ENCODE results near the gene SLF1.
"Not testable (repeated sequence)": the region's sequence is repeated elsewhere in the genome, so short reads cannot be mapped to it uniquely, and the experiment has no call there.

The SLF1 gene

DNA sequence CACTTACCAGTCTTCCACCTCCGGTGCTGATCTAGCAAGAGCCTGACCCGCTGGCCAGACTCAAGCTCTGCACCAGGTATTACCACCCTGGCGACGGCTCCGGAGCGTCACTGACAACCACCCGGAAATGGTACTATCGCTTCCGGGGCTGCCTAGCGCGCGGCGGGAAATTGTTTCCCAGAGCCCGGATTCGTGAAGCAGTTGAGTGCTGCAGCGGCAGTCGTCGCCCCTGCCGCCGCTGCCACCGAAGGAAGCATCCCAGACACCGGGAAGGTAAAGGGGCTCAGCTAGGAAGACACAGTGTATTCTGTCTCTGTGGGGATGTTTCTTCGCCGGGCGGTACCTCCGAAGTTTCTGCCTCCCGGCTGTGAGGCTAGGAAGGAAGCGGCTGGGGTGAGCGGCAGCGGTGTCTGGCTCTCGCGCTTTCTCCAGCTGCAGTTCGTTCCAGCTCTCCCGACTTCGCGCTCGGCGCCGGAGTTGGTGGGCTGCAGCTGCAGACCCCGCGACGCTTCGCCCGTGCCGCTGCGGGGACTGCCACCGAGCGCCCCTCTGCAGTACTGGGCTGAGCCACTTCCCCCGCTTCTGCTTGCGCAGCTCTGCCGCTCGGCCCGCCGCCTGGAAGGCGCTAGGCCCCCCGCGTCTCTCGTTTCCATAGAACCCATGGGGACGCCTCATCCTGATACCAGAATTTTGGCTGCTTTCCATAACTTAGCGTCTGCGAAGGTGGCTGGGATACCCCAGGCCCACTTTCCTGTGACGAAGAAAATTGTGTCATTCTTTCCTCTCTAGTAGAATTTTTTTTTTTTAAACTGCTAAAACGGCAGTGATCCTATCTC, at the start of gene SLF1, which contains the start of gene KIAA0825:
TSS of gene SLF1 (plus strand) at position 177 of the 836 bp plus-strand sequence. CDS start 10,142 bp downstream, outside the sequence.
TSS of gene KIAA0825 (minus strand) at position 112 of the 836 bp plus-strand sequence. CDS start 81,478 bp downstream, outside the sequence.
- DNase-seq (ENCODE audit: low read depth in 2 of 2): peak; percentile 78

DNA sequence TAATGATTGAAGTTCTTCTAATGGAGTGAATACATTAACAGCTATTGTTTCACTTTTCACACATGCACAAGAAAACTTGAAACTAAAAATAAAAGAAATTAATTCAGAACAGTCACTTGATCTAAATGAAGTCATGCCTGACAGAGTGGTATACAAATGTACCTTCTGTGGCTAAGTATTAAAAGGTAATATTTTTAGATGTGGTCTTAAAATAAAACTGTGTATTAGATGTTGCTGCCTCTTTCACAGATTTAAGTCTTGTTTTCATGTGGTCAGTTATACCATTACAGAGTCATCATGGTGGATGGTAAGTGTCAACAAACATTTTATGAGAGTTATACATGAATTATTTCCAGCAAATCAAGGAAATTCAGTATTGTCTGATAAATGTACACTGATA, 47.1 kb upstream of the SLF1 start:
- no peak for DNase-seq (ENCODE audit: low read depth in 2 of 2)

- not testable (repeated sequence) for DNase-seq (ENCODE audit: low read depth in 2 of 2)
These were observed 45.1 kb upstream of the SLF1 start for GRCh38 chr5:94573349-94573748.

DNA sequence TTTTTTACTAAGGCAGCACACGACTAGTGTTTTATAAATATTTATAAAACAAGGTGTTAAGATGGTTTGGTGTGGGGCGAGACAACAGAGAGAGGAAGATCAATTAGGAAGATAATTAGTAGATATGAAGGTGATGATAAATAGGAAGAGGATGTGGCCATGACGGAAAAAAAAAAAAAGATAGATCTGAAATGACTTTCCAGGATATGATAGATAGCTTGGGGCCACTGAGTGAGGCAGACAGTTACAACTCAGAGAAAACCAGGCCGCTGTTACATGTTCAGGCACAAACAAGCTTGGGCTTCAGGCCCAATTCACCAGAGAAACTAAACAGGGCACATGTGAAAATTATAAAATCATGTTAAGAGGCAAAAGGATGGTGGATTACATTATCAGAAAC, 43.3 kb upstream of the SLF1 start:
- DNase-seq (ENCODE audit: low read depth in 2 of 2): no peak

- DNase-seq (ENCODE audit: low read depth in 2 of 2): no peak
These were observed 40.8 kb upstream of the SLF1 start for GRCh38 chr5:94577466-94578245.

- no peak for DNase-seq (ENCODE audit: low read depth in 2 of 2)
These were observed 23.1 kb upstream of the SLF1 start for GRCh38 chr5:94595281-94595840.

GRCh38 chr5:94613583-94613982, 4.9 kb upstream of the SLF1 start:
- DNase-seq (ENCODE audit: low read depth in 2 of 2): no peak

DNA sequence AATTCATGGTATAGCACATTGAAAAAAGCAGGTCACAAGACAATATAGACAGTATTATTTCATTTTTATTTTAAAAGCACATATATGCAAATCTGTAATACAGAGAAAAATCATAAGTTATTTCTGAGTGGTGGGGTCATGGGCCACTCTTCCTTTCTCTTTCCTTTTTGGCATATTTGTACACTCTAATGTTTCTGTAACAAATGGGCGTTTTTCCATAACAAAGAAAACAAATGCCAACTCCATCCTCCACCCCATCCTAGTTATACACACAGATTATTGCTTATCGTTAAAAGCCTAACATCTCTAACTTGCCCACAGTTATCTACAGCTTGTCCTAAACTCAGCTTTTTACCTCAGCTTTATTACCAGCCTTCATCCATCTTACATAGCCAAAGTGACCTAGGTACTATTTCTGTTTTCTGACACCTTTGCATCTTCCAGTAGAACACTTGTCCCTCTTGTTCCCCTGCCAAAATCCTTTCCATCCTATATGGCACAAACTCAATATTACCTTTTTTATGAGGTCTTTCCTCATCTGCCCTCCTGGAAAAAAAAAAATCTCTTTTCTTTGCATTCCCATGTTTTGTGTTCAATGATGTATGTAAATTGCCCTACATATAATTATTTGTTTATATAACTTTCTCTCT, 4.2 kb upstream of the SLF1 start:
- DNase-seq (ENCODE audit: low read depth in 2 of 2): no peak

DNA sequence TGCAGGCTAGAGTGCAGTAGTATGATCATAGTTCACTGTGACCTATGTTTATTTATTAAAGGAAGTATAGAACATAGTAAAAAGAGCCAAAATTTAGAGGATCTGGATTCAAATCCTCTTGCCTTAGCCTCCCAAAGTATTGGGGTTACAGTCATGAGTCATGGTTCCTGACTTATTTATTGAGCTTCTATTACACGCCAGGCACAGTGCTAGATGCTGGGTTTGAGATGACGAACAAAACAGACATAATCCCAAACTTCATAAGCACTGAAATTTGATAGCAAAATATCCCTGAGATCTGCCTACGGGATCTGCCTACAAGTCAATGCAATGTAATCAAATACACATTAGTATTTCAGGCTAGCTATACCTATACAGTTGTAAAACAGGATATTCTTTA, 2.6 kb upstream of the SLF1 start:
- no peak for DNase-seq (ENCODE audit: low read depth in 2 of 2)

- DNase-seq (ENCODE audit: low read depth in 2 of 2): no peak
These were observed 408 bp upstream of the SLF1 start for GRCh38 chr5:94618029-94618492.

DNA sequence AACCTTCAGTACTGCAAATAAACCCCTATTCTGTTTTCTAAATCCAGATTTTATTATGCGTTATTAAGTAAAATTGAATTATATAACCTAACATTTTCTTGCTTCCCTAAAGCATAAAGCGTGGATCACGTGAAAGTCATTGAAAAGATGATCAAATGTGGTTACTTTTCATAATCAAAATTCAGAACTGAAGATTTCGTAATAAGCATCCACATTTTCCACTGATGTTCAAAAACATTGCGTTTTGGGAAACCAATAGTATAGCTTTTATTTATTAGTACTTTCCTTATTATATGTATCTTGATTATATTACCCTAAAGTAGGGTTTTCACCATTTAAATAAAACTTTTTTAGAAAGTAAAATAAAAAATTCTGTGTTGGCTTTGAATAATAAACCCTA, 1.8 kb downstream of the SLF1 start:
- DNase-seq (ENCODE audit: low read depth in 2 of 2): no peak

DNA sequence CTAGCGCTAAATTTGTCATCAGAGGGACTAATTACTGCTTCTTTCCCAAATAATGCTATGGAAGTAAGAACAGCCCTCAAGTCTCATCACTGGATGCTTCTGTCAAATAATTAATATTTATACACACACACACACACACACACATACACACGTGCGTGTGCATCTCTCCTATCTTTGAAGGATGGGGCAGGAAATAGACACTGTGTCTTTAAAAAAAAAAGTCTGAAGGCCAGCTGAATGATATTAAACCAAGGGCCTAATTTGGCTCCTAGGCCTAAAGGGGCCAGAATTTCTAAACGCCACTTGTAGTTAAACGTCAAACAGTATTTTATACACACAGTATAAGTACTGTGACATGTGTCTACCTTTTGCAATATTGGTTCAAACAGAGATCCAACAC, 3.3 kb downstream of the SLF1 start:
- DNase-seq (ENCODE audit: low read depth in 2 of 2): no peak

DNA sequence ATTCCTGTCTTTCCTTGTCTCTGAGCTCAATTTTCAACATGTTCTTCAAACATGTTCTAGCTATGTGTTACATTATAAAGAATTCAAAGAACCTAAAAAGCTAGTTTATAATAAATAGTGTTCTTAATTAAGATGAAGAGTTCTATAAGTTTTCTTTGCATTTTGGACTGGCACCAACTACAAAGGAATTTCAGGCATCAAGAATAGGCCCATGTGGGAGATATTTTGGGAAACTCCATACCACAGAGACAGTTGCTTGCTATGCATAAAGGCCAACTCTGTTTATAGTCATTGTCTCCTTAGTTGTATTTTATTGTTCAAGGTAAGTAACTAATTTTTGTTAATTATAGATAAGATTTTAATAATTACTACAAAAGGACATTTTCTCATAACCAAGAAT, 4.5 kb downstream of the SLF1 start:
- DNase-seq (ENCODE audit: low read depth in 2 of 2): no peak

GRCh38 chr5:94623877-94624276, 5.4 kb downstream of the SLF1 start:
- no peak for DNase-seq (ENCODE audit: low read depth in 2 of 2)

DNA sequence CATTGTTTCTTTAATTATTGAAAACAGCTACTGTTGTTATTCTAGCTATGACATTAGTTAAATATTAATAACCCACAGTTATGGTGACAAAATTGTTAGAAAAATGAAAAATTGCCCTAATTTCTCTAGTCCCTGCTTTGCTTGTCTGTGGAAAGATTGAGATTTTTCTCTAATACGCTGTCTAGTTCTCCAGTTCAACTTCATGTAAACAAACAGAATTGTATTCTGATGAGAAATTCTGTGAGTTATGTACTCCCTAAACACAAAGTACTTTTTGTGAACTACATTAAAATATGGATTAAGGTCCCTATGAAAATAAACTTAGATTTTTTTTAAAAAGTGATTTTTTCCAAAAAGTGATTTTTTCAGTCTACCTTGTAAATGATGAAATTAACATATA, 8.7 kb downstream of the SLF1 start:
- no peak for DNase-seq (ENCODE audit: low read depth in 2 of 2)

GRCh38 chr5:94632024-94632423, 13.6 kb downstream of the SLF1 start:
- DNase-seq (ENCODE audit: low read depth in 2 of 2): no peak

- DNase-seq (ENCODE audit: low read depth in 2 of 2): no peak
These were observed 21.7 kb downstream of the SLF1 start for GRCh38 chr5:94640176-94640575.

GRCh38 chr5:94645053-94645452, 26.6 kb downstream of the SLF1 start:
- DNase-seq (ENCODE audit: low read depth in 2 of 2): no peak

- no peak for DNase-seq (ENCODE audit: low read depth in 2 of 2)
These were observed 28.3 kb downstream of the SLF1 start for GRCh38 chr5:94646758-94647157.

DNA sequence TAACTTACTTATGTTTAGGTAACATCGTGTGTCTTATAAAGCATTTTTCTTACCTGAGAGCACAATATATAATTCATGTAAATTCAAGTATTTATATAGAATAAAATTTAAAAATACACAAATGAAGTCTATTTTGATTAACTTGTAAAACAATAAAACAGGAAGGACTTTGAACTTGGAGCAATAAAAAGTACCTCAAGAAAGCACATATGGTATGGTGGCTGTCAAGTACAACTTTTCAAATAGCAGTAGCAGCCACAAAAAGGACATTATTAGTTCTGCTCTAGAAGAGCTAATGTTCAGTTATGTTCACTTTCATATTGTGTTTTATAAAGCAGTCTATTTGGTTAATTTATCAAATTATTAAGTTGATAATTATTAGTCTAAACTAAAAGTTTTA, 31.4 kb downstream of the SLF1 start:
- DNase-seq (ENCODE audit: low read depth in 2 of 2): no peak

GRCh38 chr5:94658272-94658671, 39.8 kb downstream of the SLF1 start:
- no peak for DNase-seq (ENCODE audit: low read depth in 2 of 2)

- no peak for DNase-seq (ENCODE audit: low read depth in 2 of 2)
These were observed 42.0 kb downstream of the SLF1 start for GRCh38 chr5:94660506-94660905.
